Measurements from ENCODE around the gene EIF4A3.

DNA sequence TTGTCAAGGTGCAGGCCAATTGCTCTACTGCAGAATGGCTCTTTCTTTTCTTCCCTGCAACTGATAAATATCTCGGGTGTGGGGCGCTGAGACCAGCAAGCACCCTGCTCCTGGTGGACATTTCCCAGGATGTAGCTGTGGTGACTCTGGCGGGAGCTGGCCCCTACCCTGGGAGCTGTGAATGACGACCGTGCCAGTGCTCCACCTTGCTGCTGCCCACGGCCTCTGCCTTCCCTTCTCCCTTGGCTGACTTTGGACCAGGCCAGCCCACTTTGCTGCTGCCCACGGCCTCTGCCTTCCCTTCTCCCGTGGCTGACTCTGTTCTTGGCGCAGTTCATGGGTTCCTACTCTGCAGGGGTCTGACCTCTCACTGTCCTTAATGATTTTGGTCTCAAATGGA, 39.0 kb upstream of the EIF4A3 start:
- TF ChIP-seq CTCF (IDR thresholded peaks at IDR 0.05) (no peak), POLR2A (IDR thresholded peaks at IDR 0.05) (no peak)
